RWPE2 (cell line): Measurements from ENCODE around the gene DCPS.
A peak's percentile ranks its signal among the peaks of the same experiment; 100 is the strongest.
"Not testable (repeated sequence)": the region's sequence is repeated elsewhere in the genome, so short reads cannot be mapped to it uniquely, and the experiment has no call there.

Experiments
- ATAC-seq: fragments of 200-7000 bp; cut with Tn5 transposase; 3 replicates; pipeline ENCODE4 v1.9.1; 2021; ENCODE audit warnings: low read depth
- DNase-seq: peaks from one replicate; pipeline ENCODE4 v3.0.0-alpha.2; 2020; ENCODE audit warnings: low spot score
- H3K27ac ChIP-seq: fragments of 450-650 bp; 2 replicates; pipeline ENCODE4 v1.5.1; 2017; ENCODE audit warnings: mild to moderate bottlenecking; ENCODE audit not compliant: poor library complexity, severe bottlenecking
- H3K27me3 ChIP-seq: fragments of 250-450 bp; sonication (Bioruptor Pico); 2 replicates; pipeline ENCODE4 v1.5.1; 2021; ENCODE audit warnings: mild to moderate bottlenecking, moderate library complexity; ENCODE audit not compliant: insufficient read depth, poor library complexity, severe bottlenecking
- H3K36me3 ChIP-seq: fragments of 250-450 bp; sonication (Bioruptor Pico); 2 replicates; pipeline ENCODE4 v1.5.1; 2020; ENCODE audit warnings: low read depth, mild to moderate bottlenecking, moderate library complexity
- H3K4me1 ChIP-seq: fragments of 250-450 bp; sonication (Bioruptor Pico); 2 replicates; pipeline ENCODE4 v1.5.1; 2021; ENCODE audit warnings: mild to moderate bottlenecking, moderate library complexity; ENCODE audit not compliant: insufficient read depth, poor library complexity, severe bottlenecking
- H3K4me3 ChIP-seq: fragments of 250-450 bp; sonication (Bioruptor Pico); 2 replicates; pipeline ENCODE4 v1.5.1; 2021; ENCODE audit warnings: mild to moderate bottlenecking, moderate library complexity; ENCODE audit not compliant: severe bottlenecking
- H3K9me3 ChIP-seq: fragments of 250-450 bp; sonication (Bioruptor Pico); 2 replicates; pipeline ENCODE4 v1.5.1; 2021; ENCODE audit warnings: mild to moderate bottlenecking, moderate library complexity; ENCODE audit not compliant: severe bottlenecking
- CTCF ChIP-seq: fragments of 450-650 bp; IDR thresholded peaks from one replicate; pipeline ENCODE4 v1.5.1; 2017; ENCODE audit warnings: mild to moderate bottlenecking, moderate library complexity; ENCODE audit not compliant: poor library complexity, severe bottlenecking

Gene DCPS

GRCh38 chr11:126391970-126392632 is 88.2 kb downstream of the DCPS start:
- no peaks in the 10 kb centered on the region for H3K9me3 ChIP-seq
- H3K4me3 ChIP-seq: no peak overlapping the region
- no peaks in the 10 kb centered on the region for H3K27me3 ChIP-seq
- TF ChIP-seq CTCF: no peak
- ATAC-seq (peak; percentile 5; the same call in 1 of the 3 replicates), DNase-seq (no peak)
- H3K36me3 ChIP-seq: 0 out of 2 replicates have a peak, but pooled peaks cover 3% of the 10 kb centered on the region
- peaks cover 47% of the 10 kb centered on the region for H3K4me1 ChIP-seq
- H3K27ac ChIP-seq: peak overlapping the region; percentile 94

- no peak for DNase-seq
- Histone ChIP-seq H3K4me3 (no peak overlapping the region), H3K9me3 (no peaks in the 10 kb centered on the region), H3K27ac (peak overlapping the region; percentile 94), H3K36me3 (0 out of 2 replicates have a peak, but pooled peaks cover 3% of the 10 kb centered on the region), H3K27me3 (no peaks in the 10 kb centered on the region), H3K4me1 (peaks cover 42% of the 10 kb centered on the region)
- ATAC-seq: no peak
- TF ChIP-seq CTCF: no peak
Observed at GRCh38 chr11:126392633-126393013, 88.8 kb downstream of the DCPS start.

GRCh38 chr11:126393143-126393542 is 89.3 kb downstream of the DCPS start:
- H3K36me3 ChIP-seq: 0 out of 2 replicates have a peak, but pooled peaks cover 3% of the 10 kb centered on the region
- no peak for ATAC-seq
- H3K27me3 ChIP-seq: no peaks in the 10 kb centered on the region
- TF ChIP-seq CTCF: no peak
- DNase-seq: peak; percentile 38
- no peaks in the 10 kb centered on the region for H3K9me3 ChIP-seq
- peak overlapping the region; percentile 94 for H3K27ac ChIP-seq
- no peak overlapping the region for H3K4me3 ChIP-seq
- H3K4me1 ChIP-seq: peaks cover 37% of the 10 kb centered on the region

- peak; percentile 26 for ATAC-seq
- Histone ChIP-seq H3K27ac (peak overlapping the region; percentile 94), H3K9me3 (no peaks in the 10 kb centered on the region), H3K36me3 (0 out of 2 replicates have a peak, but pooled peaks cover 3% of the 10 kb centered on the region), H3K4me3 (no peak overlapping the region), H3K4me1 (peaks cover 36% of the 10 kb centered on the region), H3K27me3 (no peaks in the 10 kb centered on the region)
- peak; percentile 55 for DNase-seq
- no peak for TF ChIP-seq CTCF
Observed at GRCh38 chr11:126394036-126394435, 90.2 kb downstream of the DCPS start.

GRCh38 chr11:126394634-126395072 is 90.8 kb downstream of the DCPS start:
- H3K4me1 ChIP-seq: peaks cover 36% of the 10 kb centered on the region
- H3K27me3 ChIP-seq, DNase-seq, H3K4me3 ChIP-seq, H3K36me3 ChIP-seq, H3K9me3 ChIP-seq: not testable (repeated sequence)
- peak overlapping the region; percentile 94 for H3K27ac ChIP-seq
- peak; percentile 93 for ATAC-seq
